HG03025 (cell line): ENCODE results near the gene ADGRF1.
"Not testable (repeated sequence)": the region's sequence is repeated elsewhere in the genome, so short reads cannot be mapped to it uniquely, and the experiment has no call there.

Source experiments
- ATAC-seq: cut with Tn5 transposase; IDR thresholded peaks from one replicate; pipeline ENCODE4 v1.9.1; 2021; ENCODE audit warnings: mild to moderate bottlenecking, moderate library complexity; ENCODE audit not compliant: unreplicated experiment, low FRiP score

ADGRF1 gene

DNA sequence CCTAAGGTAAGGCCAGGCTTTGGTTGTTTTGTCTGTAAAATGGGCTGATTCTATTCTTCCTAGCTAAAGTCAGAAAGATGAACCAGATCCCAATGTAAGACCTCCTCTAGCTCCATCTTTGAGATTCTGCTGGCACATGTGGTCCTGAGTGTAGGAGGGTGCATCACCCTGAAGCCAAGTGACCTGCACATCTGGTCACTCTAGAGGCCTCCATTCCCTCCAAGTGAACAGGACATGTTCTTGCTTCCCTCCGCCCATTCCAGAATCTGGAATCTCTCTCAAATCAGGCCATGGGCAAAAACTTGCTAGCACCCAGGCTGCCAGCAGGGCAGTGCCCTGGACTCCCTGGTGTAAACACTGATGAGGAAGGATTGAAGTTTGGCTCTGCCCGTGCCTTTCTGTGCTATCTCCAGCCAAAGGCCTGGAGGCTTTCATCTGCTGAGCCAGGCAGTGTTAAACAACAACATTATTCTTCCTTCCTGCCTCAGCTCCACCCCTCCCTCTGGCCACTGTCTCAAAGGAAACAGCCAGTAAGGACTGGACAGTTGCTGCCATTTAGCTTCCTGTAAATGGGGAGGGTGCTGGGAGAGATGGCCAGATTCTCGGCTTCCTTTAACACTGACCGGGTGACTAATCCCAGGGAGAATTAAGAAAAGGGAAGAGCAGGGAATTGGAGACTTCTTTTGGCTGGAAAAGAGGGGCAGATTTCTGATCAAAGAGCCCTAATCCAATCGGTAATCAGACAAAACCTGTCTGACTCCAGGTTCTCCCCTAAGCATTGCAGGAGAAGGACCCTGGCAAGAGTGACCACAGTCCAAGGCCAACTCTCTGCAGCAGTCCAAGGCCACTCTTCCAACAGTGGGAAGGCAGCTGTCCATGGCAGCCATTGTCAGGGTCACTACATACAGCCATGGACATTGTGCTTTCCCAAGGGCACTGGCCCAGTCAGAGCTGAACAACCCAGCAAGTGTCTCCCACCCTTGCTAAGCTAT is 19.5 kb upstream of the ADGRF1 start:
- ATAC-seq: no peak

DNA sequence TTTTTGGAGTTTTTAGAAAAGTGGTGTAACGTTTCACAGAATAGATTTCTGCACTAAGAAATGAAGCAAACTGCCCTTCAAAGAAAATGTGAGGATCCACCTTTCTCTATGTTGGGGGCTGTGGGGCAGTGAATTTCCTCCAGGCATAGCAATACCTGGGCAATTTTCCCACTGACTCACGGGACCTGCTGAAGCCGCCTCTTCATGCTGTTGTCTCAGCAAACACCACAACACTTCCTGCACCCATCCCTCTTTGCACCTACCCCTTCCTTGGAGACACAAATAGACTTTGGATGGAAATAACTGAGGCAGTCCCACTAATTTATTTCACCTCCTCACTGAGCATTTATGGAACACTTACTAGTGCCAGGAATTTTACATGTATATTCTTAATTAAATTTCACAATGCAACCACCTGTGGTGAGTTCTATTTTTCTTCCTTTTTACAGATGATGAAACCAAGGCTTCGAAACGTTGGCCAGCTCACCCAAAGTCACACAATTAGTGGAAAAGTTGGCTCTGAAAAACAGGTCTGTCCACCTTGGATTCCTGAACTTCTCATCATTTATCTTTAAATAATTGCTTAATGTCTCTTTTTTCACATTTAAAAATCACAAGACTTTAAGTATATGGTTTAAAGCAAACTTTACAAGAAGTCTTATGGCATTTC is 17.2 kb upstream of the ADGRF1 start:
- no peak for ATAC-seq

DNA sequence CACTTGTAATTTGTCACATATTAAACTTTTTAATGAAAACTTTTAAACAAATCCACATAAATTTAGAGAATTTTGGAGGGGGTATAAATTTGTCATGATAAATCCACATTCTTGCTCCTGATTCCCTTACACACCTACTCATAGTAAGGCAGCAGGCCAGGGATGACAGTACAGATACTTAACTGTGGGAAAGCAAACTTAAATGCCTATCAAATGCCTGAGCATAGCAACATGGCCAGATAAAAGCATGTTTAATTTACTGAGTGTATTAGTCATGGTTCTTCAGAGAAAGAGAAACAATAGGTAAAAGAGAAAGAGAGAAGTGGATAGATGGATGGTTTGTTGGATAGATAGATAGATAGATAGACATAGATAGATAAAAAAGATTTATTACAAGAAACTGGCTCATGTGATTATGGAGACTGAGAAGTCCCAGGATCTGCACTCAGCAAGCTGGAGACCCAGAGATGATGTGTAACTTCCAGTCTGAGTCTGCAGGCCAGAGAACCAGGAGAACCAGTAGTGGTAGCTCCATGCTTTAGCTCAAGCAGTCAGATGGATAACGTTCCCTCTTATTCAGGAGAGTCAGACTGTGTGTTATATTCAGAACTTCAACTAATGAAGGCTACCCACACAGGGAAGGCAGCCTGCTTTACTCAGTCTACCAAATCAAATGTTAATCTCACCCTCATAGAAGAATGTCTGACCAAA is 15.9 kb upstream of the ADGRF1 start:
- ATAC-seq: no peak

DNA sequence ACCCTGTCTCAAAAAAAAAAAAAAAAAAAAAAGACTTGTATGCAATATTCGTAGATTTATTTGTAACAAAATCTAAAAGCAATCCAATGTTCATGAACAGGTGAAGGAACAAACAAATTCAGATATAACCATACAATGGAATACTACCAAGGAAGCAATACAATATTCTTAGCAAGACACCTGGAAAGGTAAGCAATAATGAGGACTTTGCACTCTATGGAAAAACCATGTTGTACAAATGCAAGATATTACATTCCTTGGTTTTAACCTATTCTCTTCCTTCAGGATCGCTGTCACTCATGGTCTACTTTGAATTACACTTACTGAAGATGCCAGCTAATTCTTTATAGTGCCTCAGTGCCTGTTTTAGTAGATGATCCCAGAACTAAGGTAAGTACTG is 14.7 kb upstream of the ADGRF1 start:
- ATAC-seq: no peak

DNA sequence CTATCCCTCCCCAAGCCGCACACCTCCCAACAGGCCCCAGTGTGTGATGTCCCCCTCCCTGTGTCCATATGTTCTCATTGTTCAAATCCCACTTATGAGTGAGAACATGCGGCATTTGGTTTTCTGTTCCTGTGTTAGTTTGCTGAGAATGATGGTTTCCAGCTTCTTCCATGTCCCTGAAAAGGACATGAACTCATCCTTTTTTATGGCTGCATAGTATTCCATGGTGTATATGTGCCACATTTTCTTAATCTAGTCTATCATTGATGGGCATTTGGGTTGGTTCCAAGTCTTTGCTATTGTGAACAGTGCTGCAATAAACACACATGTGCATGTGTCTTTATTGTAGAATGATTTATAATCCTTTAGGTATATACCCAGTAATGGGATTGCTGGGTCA is 12.2 kb upstream of the ADGRF1 start:
- not testable (repeated sequence) for ATAC-seq

DNA sequence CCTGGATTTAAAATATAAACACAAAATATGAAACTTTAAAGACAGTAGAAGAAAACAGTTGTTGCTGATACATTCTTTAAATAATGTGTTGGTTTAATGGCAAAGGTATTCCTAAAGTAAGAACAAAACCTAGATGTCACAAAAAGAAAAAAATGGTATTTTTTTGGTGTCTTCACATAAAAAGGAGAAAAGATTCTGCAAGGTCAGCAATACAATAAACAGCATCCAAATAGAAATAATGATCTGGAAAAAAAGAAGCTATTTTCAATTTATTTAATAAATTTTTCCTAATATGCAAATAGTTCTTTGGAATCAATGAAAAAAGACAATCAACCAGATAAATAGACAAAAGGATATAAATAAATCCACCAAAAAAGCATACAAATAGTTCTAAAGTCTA is 6.5 kb upstream of the ADGRF1 start:
- no peak for ATAC-seq

DNA sequence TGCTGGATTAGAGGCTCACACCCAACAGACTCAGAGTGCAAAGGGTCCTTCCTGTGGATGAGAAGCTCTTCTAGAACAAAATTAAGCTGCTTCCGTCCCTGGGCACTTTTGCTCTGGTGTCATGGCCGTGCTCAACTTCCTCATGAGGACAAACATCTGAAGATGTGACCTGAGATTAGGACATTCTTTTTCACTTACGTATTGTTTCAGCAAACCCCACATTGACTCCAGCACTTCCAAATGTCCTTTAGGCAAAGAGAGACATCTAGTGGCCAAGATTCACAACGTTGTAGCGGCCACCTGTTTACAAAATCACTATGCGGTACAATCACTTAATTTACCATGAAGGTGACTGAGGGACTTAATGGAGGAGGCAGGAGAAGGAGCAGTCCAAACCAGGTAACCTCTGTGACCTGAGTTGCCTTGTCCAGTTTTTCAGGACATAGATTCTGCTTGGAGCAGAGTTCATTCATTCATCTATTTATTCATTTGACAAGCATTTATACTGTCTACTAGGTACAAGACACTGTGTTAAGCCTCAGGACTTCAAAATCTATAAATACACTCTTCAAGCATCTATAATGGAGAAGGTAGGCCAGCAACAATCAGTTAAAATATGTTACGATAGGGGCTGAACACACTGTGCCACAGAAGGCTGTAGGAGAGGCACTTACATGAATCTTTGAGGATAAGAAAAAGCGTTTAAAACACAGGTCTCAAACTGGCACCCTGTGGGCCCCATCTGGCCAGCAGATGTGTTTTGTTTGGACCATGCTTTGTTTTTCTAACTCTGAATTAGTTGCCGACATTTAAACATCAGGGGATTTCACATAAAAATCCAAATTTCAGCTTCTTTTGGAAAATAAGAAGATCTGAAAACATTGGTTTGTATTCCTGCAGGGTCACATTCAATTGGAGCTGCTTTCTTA is 5.6 kb upstream of the ADGRF1 start:
- no peak for ATAC-seq

DNA sequence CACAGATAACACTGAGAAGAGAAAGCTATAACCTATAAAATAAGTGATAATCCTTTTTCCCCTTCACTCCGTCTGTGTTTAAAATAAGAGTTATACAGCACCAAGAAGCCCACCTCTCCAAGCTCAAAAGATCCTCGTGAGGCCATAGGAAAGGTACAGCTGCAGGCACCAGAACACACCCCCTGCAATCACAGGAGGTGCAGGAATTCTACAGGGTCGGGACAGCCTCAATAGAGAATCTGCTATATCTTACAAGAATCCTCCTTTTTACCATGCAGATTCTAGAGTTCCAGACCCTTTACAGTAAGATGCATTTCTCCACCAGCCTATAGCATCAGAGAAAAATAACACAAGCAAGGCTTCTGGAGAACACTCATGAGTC is 5.0 kb upstream of the ADGRF1 start:
- no peak for ATAC-seq

DNA sequence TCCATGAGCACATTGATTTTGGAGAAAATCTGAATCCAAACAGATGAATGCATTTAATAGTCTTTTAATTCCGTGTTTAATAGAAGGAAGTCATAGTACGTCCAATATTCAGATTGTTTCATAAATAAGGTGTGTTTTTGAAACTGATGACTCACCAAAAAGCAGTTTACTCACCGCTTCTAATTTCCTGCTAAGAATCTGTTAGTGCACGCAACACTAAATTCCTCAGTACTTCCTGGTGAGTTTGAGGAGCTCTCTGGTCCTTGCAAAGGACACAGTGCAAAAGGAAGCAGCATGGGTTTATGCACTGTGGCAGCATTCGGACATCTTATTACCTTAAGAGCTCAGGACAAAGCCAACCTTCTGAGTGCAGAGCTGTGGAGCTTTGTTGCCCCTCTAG is 2.3 kb upstream of the ADGRF1 start:
- no peak for ATAC-seq

DNA sequence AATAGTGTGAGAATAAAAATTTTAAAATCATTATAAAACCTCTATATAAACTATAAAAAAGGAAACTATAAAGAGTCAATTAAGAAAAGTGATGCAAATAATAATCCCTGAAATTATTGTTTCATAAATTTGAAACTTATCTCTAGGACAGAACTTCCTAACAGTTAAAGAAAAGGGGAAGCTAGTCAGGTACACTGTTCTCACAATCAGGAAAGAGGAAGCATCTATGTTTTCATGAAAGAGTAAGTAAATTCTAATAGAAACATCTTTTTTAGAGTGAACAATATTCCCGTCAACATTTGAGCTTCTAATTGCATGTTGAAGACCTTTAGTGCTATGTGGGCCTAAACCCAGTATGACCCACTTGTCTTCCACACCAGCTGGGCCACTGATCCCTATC is 1.2 kb upstream of the ADGRF1 start:
- ATAC-seq: no peak

DNA sequence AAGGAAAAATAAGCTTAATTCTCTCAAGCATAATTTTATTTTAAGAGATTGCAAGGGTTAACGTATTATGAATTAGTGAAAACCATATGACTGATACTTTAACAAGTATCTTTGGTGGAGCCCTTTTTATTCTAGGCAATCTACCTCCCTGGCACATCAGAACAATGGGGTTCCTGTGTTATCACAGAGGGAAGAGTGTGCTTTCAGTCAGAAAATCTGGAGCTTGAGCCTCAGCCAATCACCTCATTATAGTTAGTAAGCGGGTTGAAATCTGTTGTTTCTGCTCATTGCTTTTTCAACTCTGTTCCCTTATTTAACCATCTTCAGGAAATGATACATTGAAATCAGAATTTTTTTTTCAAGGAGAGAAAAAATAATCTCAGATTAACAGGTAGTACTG is 391 bp downstream of the ADGRF1 start:
- ATAC-seq: no peak

DNA sequence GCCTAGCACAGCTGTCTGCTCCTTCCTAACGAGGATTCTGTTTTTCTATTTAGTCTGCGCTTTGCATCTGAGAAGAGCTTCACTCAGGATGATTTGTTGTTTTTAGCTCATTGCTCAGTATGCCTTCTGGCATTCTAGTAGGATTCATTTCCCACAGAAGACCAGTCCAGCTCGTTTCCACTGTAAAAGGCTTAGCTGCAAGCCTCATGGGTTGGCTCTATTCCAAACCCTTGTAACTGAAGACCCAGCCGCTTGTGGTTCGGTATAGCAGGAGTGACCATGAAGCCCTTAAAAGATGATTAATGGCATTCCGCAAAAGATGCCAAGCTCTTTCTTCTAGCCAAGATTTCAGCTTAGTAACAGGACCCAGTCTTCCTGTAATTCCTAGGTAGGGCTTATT is 7.2 kb downstream of the ADGRF1 start:
- no peak for ATAC-seq

DNA sequence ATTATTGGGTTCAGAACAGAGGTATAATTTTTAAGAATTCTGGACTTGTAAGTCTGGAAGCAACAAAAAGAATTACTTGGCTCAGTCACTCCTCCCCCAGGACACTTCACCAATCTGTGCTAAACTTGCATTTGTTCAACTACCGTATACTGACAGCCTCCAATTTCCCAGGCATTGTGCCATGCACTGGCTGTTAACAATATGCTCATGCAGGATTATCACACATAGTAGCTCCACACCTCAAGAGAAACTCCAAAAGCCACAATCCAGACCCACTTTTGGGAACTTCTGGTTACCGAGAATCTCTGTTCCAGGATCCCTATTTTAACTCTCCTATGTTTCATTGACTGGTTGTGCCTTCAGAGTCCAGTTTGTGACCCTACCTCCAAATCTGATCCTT is 7.7 kb downstream of the ADGRF1 start:
- no peak for ATAC-seq

DNA sequence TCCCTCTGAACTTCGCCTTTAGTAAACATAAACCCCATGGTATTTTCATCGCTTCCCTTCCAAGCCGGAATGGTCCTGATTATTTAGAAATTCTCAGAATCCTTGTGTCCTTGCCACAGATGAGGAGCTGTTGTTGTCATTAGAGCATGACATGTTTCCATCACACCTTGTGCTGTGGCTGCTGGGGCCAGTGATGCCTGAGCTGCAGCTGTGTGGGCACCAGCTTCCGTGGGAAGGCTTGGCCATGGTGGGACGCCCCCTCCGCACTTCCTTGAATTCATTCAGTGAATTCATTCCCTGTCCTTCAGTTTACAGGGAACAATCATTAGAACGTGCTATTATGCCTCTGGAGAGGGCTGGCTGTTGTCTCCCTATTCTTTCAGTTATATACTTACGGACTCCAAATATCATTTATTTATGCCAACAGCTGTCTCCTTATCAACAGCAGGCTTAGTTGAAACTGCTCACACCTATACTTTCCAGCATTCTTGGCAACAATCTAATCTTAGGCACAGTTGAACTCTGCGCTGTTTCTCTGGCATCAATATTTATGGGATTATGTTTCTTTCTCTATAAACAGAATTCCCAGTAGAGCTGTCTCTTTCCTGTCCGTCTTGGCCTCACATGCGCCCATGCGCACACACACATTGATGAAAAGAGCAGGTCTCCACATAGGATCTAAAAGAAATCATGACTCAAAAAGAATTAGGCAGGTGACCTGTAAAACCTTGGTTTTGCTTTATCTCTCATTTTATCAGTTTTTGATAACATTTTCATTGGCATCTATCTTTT is 9.0 kb downstream of the ADGRF1 start:
- no peak for ATAC-seq

DNA sequence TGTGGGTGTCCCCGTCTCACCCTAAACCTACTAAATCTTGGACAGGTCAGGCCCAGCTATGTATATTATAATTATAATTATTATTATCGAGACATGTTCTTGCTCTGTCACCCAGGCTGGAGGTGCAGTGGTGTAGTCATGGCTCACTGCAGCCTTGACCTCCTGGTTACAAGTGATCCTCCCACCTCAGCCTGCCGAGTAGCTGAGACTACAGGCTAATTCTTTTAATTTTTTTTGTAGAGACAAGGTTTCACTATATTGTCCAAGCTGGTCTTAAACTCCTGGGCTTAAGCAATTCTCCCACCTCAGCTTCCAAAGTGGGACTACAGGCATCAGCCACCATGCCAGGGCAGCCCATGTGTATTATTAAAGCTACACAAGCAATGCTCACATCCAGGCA is 10.5 kb downstream of the ADGRF1 start:
- ATAC-seq: no peak

DNA sequence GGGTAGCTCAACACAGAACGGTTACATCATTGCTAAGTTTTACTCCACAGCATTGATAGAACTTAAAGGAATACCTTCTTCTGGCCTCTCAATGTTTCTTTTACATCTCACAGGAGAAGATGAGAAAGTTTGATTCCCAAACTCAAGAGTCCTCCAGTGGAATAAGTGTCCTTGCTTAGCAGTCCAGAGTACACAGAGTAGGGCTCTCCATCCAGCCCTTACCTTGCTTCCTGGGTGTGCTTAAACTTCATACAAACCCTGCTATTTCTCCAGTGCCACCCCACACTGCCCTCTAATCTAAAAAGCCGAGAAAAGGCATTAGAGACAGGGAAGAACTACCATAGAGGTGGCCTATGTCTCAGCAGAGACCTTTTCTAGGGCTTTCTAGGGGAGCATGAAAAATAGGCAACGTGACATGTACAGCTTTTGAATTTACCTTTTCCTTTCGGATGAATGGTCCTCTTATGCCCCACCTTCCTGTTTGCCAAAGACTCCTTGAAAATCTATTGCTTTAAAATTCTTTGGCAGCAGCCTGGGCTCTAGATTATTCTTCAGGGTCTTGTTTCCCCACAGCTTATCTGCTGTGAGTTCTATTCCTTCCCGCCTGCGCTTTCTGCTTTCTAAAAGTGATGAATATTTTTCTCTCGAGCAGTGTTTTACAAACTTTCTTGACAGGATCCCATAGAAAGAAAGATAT is 12.1 kb downstream of the ADGRF1 start:
- ATAC-seq: no peak

DNA sequence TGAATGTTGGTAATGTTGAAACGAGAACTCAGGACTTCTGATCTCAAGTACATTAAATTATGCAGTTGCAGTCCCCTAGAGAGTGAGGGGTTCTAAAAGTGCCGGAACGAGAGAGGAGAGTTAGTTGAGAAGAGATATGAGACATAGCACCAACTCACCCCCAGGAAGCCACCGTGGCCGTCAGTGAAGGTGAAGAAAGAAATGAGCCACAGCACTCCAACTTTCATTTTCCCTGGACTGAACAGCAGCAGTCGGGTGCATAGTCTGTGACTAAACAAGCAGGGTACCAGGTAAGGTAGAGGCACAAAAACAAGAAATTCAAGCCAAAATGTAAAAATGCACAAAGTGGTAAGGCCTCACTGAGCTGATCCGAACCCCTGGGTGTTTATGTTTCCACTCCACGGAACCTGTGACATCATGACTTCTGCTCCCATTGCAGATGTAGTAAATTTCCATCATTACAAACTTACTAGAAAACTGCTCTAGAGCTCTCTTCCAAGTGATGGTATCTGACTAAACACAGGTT is 13.2 kb downstream of the ADGRF1 start:
- no peak for ATAC-seq

DNA sequence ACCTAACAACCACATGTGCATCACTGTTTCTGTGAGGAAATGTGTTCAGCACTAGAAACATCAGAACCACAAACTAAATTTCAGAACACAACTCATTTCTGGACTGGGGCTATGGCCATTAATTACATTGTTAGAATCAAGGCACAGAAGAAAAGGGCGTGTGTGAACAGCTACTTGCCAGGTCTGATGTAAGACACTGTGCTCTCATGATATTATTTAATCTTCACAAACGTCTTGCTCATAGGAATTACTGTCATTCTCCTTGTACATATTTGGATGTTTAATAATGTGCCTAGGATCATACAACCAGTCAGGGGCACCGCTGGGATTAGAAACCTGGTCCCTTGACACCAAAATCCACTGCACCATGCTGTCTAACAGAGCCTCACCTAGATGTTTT is 14.8 kb downstream of the ADGRF1 start:
- no peak for ATAC-seq

DNA sequence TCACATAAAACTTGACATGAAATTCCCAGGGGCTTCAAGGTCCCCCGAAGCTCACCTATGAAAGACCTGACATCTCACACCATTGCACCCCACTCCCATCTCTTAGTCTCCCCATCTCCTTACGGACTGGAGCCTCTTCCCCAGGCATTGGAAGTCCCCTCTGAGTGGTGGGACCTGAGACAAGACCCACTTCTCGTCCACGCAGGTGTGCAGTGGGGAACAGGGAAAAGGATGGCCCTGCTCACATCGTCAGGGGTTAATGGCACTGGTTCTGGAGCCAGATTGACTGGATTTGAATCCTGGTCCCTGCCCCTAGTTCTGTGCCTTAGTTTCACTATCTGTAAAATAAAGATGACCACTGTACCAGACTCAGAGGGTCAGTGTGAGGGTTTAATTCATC is 15.5 kb downstream of the ADGRF1 start:
- no peak for ATAC-seq
